Measurements from ENCODE around the gene ANTXR2. TPM values are rescaled to one million over a fixed set of nuclear protein-coding genes. Genes with fewer than 3 reads are reported as not detected.
"Not testable (repeated sequence)": the region's sequence is repeated elsewhere in the genome, so short reads cannot be mapped to it uniquely, and the experiment has no call there.

The ANTXR2 gene
- total RNA-seq, 2 donors from 2014 or later: 86.1 to 133 TPM

- WGBS: 32% methylated on average over 2 of the region's 2 CpGs
- no peaks in the 10 kb centered on the region for H3K27me3 ChIP-seq (replicated peaks; ENCODE audit: insufficient read depth)
- no peaks in the 10 kb centered on the region for H3K9me3 ChIP-seq
- TF ChIP-seq POLR2AphosphoS5 (IDR thresholded peaks at IDR 0.05) (no peak), POLR2A (IDR thresholded peaks at IDR 0.05) (no peak)
- TF ChIP-seq, protein P1, sequence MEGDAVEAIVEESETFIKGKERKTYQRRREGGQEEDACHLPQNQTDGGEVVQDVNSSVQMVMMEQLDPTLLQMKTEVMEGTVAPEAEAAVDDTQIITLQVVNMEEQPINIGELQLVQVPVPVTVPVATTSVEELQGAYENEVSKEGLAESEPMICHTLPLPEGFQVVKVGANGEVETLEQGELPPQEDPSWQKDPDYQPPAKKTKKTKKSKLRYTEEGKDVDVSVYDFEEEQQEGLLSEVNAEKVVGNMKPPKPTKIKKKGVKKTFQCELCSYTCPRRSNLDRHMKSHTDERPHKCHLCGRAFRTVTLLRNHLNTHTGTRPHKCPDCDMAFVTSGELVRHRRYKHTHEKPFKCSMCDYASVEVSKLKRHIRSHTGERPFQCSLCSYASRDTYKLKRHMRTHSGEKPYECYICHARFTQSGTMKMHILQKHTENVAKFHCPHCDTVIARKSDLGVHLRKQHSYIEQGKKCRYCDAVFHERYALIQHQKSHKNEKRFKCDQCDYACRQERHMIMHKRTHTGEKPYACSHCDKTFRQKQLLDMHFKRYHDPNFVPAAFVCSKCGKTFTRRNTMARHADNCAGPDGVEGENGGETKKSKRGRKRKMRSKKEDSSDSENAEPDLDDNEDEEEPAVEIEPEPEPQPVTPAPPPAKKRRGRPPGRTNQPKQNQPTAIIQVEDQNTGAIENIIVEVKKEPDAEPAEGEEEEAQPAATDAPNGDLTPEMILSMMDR (IDR thresholded peaks at IDR 0.05): no peak
- no peaks in the 10 kb centered on the region for H3K36me3 ChIP-seq
- peak overlapping the region in 1 of 2 donors; percentile 27 for H3K27ac ChIP-seq
- no peaks in the 10 kb centered on the region for H3K4me1 ChIP-seq (replicated peaks)
- no peak overlapping the region for H3K4me3 ChIP-seq
- DNase-seq (ENCODE audit: low spot score): no peak
- intact Hi-C loops (cut with DNase I): no loop called here
Observed at GRCh38 chr4:79898055-79898454, 175.0 kb downstream of the ANTXR2 start.

- H3K4me1 ChIP-seq (replicated peaks): no peaks in the 10 kb centered on the region
- no peak overlapping the region for H3K4me3 ChIP-seq
- intact Hi-C loops (cut with DNase I): no loop called here
- H3K9me3 ChIP-seq: no peaks in the 10 kb centered on the region
- no peaks in the 10 kb centered on the region for H3K27me3 ChIP-seq (replicated peaks; ENCODE audit: insufficient read depth)
- TF ChIP-seq POLR2A (IDR thresholded peaks at IDR 0.05) (no peak), POLR2AphosphoS5 (IDR thresholded peaks at IDR 0.05) (no peak)
- TF ChIP-seq, protein P1 (IDR thresholded peaks at IDR 0.05): no peak
- H3K36me3 ChIP-seq: no peaks in the 10 kb centered on the region
- no peak for DNase-seq (ENCODE audit: low spot score)
- WGBS: 69% methylated on average over 3 of the region's 3 CpGs
- peak overlapping the region in 1 of 2 donors; percentile 27 for H3K27ac ChIP-seq
Observed at GRCh38 chr4:79897174-79897573, 175.9 kb downstream of the ANTXR2 start.

DNA sequence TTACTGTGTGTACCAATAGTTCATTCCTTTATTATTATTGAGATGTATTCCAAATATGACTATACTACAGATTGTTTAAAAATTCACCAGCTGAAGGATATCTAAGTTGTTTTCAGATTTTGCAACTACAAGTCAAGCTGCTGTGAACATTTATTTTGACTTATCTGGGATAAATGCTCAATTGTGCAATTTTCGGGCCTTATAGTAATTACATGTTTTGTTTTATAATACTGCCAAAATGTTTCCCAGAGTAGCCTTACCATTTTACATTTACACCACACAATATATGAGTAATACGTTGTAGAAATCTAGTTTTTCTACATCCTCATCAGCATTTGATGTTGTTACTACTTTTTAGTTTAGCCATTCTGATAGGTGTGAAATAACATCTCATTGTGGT is 179.6 kb downstream of the ANTXR2 start:
- Histone ChIP-seq H3K36me3 (no peaks in the 10 kb centered on the region), H3K27me3 (replicated peaks; ENCODE audit: insufficient read depth) (no peaks in the 10 kb centered on the region), H3K9me3 (no peaks in the 10 kb centered on the region), H3K4me3 (no peak overlapping the region), H3K27ac (no peak overlapping the region), H3K4me1 (replicated peaks) (no peaks in the 10 kb centered on the region)
- 86% methylated on average over 2 of the region's 2 CpGs for WGBS
- intact Hi-C loops (cut with DNase I): no loop called here
- TF ChIP-seq POLR2A (IDR thresholded peaks at IDR 0.05): no peak
- TF ChIP-seq, protein P1 (IDR thresholded peaks at IDR 0.05): no peak
- TF ChIP-seq POLR2AphosphoS5 (IDR thresholded peaks at IDR 0.05): no peak
- no peak for DNase-seq (ENCODE audit: low spot score)

- H3K9me3 ChIP-seq; DNase-seq (ENCODE audit: low spot score); H3K27me3 ChIP-seq (replicated peaks; ENCODE audit: insufficient read depth); H3K4me1 ChIP-seq (replicated peaks); H3K4me3 ChIP-seq; H3K27ac ChIP-seq; H3K36me3 ChIP-seq; intact Hi-C loops (cut with DNase I): not testable (repeated sequence)
- 95% methylated on average over 1 of the region's 1 CpG for WGBS
Observed at GRCh38 chr4:79889026-79889425, 184.0 kb downstream of the ANTXR2 start.

- Histone ChIP-seq H3K4me3 (no peak overlapping the region), H3K4me1 (replicated peaks) (no peaks in the 10 kb centered on the region), H3K27me3 (replicated peaks; ENCODE audit: insufficient read depth) (no peaks in the 10 kb centered on the region), H3K27ac (no peak overlapping the region), H3K36me3 (no peaks in the 10 kb centered on the region), H3K9me3 (no peaks in the 10 kb centered on the region)
- intact Hi-C loops (cut with DNase I): no loop called here
- 87% methylated on average over 1 of the region's 1 CpG for WGBS
- no peak for TF ChIP-seq POLR2AphosphoS5 (IDR thresholded peaks at IDR 0.05)
- no peak for TF ChIP-seq POLR2A (IDR thresholded peaks at IDR 0.05)
- TF ChIP-seq, protein P1 (IDR thresholded peaks at IDR 0.05): no peak
- DNase-seq (ENCODE audit: low spot score): no peak
Observed at GRCh38 chr4:79886557-79886956, 186.5 kb downstream of the ANTXR2 start.

All from prostate gland (tissue), 2 donors.